Left ventricle myocardium inferior (tissue), 1 donor: ENCODE results near the gene RPP21. TPM values are rescaled to one million over a fixed set of nuclear protein-coding genes. Genes with fewer than 3 reads are reported as not detected.

Experiments
- DNase-seq: peaks from one replicate; pipeline ENCODE4 v3.0.0-alpha.2; 2020
- H3K27ac ChIP-seq: fragments of 200-600 bp; replicated peaks from 2 replicates; pipeline ENCODE4 v1.8.0; 2021
- H3K27me3 ChIP-seq: fragments of 200-600 bp; 2 replicates; pipeline ENCODE4 v1.8.0; 2021; ENCODE audit warnings: low read depth
- H3K36me3 ChIP-seq: fragments of 200-600 bp; 2 replicates; pipeline ENCODE4 v1.8.0; 2021
- H3K4me1 ChIP-seq: fragments of 200-600 bp; 2 replicates; pipeline ENCODE4 v1.8.0; 2021
- H3K4me3 ChIP-seq: fragments of 200-600 bp; 2 replicates; pipeline ENCODE4 v1.8.0; 2021; ENCODE audit warnings: mild to moderate bottlenecking, moderate library complexity
- H3K9me3 ChIP-seq: fragments of 200-600 bp; replicated peaks from 2 replicates; pipeline ENCODE4 v1.8.0; 2021
- CTCF ChIP-seq: fragments of 200-600 bp; IDR thresholded peaks from 2 replicates; pipeline ENCODE4 v1.8.0; 2021; ENCODE audit warnings: antibody characterized with exemption, mild to moderate bottlenecking, borderline replicate concordance
- intact Hi-C: fragments of 100-400 bp; cut with micrococcal nuclease; formaldehyde crosslinking; loops from one replicate; pipeline ENCODE4 v1.11.0; 2022
- total RNA-seq: library from RNA; stranded (reverse); fragmentation: NEBNext Ultra II Directional; extraction: Animal tissue kit (Norgen Biotek cat#: 25700); gene quantifications from one replicate; pipeline ENCODE4 v1.2.1, GENCODE V29; 2021
- donor health status: DM: no; HTN: yes; CAD: no; lungs with severe emphysema.

The RPP21 gene
- total RNA-seq, 1 donor from 2014 or later = 25.7 TPM

- H3K9me3 ChIP-seq = no peaks in the 10 kb centered on the region
These were observed 32.7 kb upstream of the RPP21 start for GRCh38 chr6:30312266-30312665.

GRCh38 chr6:30312676-30313321 lies 32.2 kb upstream of the RPP21 start:
- no peaks in the 10 kb centered on the region for H3K4me1 ChIP-seq
- no peak for TF ChIP-seq CTCF
- no peaks in the 10 kb centered on the region for H3K9me3 ChIP-seq
- intact Hi-C loops = no loop called here
- DNase-seq = no peak
- H3K27ac ChIP-seq = no peak overlapping the region
- H3K27me3 ChIP-seq = no peaks in the 10 kb centered on the region
- peaks cover 13% of the 10 kb centered on the region for H3K36me3 ChIP-seq
- H3K4me3 ChIP-seq = no peak overlapping the region

More at GRCh38 chr6:30312266-30312665, 32.7 kb upstream of the RPP21 start:
- no peak for TF ChIP-seq CTCF
- H3K4me1 ChIP-seq = no peaks in the 10 kb centered on the region
- H3K27me3 ChIP-seq = no peaks in the 10 kb centered on the region
- H3K4me3 ChIP-seq = no peak overlapping the region
- DNase-seq = no peak
- peaks cover 13% of the 10 kb centered on the region for H3K36me3 ChIP-seq
- intact Hi-C loops = no loop called here
- no peak overlapping the region for H3K27ac ChIP-seq

GRCh38 chr6:30315156-30315555 lies 29.8 kb upstream of the RPP21 start:
- H3K9me3 ChIP-seq = no peaks in the 10 kb centered on the region
- H3K27me3 ChIP-seq = no peaks in the 10 kb centered on the region
- H3K36me3 ChIP-seq = peaks cover 13% of the 10 kb centered on the region
- no peak for DNase-seq
- no peak overlapping the region for H3K4me3 ChIP-seq
- H3K4me1 ChIP-seq = peaks cover 4% of the 10 kb centered on the region
- no peak overlapping the region for H3K27ac ChIP-seq
- intact Hi-C loops = no loop called here
- TF ChIP-seq CTCF = no peak

GRCh38 chr6:30317913-30318589 lies 26.9 kb upstream of the RPP21 start:
- Histone ChIP-seq H3K4me3 (no peak overlapping the region), H3K36me3 (peaks cover 12% of the 10 kb centered on the region), H3K27me3 (no peaks in the 10 kb centered on the region), H3K27ac (no peak overlapping the region), H3K4me1 (peaks cover 28% of the 10 kb centered on the region), H3K9me3 (no peaks in the 10 kb centered on the region)
- no peak for DNase-seq
- TF ChIP-seq CTCF = no peak
- intact Hi-C loops = no loop called here

- TF ChIP-seq CTCF = no peak
- intact Hi-C loops = no loop called here
- no peaks in the 10 kb centered on the region for H3K27me3 ChIP-seq
- H3K4me3 ChIP-seq = no peak overlapping the region
- peaks cover 37% of the 10 kb centered on the region for H3K4me1 ChIP-seq
- no peak for DNase-seq
- no peak overlapping the region for H3K27ac ChIP-seq
- H3K9me3 ChIP-seq = no peaks in the 10 kb centered on the region
- no peaks in the 10 kb centered on the region for H3K36me3 ChIP-seq
These were observed 25.7 kb upstream of the RPP21 start for GRCh38 chr6:30319146-30319835.
